Fibroblast of lung (primary cell): ENCODE measurements around the gene CCDC201.

Source experiments
- CTCF ChIP-seq, 2 donors: IDR thresholded peaks in 1 of 2; conservative IDR thresholded peaks in 1 of 2; 1 replicate in 1 of 2; 2 replicates in 1 of 2; pipeline ENCODE4 v1.5.1; 2011 to 2012; ENCODE audit warnings: low read length in 2 of 2, control low read depth in 1 of 2, inconsistent platforms in 1 of 2, low read depth in 1 of 2, mild to moderate bottlenecking in 1 of 2
- EZH2 ChIP-seq: IDR thresholded peaks from 2 replicates; pipeline ENCODE4 v1.5.1; 2012; ENCODE audit warnings: low read length, control low read depth, mild to moderate bottlenecking; ENCODE audit errors: missing control alignments

- TF ChIP-seq EZH2 (no peak), CTCF (conservative IDR thresholded peaks at IDR 0.05 in 1 of 2, IDR thresholded peaks at IDR 0.05 in 1 of 2; ENCODE audit: low read depth in 1 of 2, low read length in 2 of 2) (no peak)
Observed at GRCh38 chr7:45891462-45892402, 18.9 kb upstream of the CCDC201 start.
